GM18907 (cell line): ENCODE results near the gene CCDC3.

Source experiments
- ATAC-seq: cut with Tn5 transposase; IDR thresholded peaks from one replicate; pipeline ENCODE4 v1.9.1; 2021; ENCODE audit warnings: mild to moderate bottlenecking, moderate library complexity; ENCODE audit not compliant: unreplicated experiment

Gene CCDC3

DNA sequence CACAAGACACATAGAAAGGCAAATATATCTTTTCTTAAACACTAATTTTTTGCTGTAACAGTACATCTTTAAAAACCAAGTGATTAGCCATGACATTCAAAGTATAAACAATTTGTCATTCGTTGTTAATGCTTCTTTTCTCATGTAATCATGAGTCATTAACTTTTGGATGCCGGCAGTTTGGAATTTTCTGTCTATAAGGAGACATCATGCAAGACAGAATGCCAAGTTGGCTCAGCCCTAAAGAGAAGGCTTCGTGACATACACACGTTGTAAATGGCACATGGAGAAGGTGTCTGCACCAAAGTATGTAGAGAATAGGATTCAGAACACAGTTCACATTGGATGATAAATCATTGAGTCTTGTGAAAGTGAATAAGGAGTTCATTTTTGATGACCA is 35.9 kb downstream of the CCDC3 start:
- no peak for ATAC-seq

DNA sequence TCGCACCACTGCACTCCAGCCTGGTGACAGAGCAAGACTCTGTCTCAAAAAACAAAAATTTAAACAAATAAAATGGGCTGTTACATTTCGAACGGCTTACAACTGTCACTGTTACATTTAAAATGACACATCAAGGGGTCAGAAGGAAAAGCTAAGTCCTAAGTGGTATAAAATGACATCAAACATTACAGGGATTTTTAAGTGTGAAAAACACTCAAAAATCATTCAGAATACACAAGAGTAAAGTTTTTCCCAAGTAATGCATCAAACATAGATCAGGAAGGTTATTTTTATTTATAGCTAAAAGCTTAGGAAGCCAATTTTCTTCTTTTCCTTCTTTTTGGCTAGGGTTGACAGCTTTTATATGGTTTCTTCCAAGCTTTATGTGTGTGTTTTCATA is 39.0 kb downstream of the CCDC3 start:
- no peak for ATAC-seq

DNA sequence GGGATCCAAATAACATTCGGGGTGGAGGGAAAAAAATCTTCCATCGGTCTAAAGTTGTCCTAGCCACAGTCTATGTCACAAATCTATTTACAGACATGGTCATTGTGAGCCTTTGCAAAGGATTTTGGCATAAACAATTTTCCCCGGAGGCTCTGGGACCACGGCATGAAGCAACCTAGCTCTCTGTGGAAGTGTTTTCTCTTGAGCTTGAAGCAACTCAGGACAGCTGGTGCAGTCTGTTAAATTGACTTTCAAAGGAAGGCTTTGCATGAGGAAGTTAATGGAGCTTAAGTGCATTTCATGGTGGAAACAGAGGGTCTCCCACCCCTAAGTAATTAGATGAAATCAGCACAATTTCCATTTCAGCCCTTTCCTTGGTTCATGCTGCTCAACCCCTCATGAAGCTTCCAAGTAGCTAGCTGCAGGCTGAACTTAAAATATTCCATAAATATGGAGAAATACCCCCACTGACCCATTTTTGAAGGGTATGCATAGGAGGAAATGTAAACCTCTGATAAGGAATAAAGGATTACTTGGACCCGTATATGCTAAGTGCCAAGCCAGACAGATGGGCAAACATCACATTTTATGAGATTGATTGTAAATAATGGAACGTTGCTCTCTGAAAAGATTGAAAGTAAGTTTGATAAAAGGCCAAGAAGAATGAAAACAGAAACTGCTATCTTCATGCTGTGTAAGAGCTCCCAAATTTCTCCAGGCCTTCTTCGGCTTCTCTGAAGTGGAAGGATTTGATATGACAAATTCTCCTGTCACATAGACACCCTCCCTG is 39.9 kb downstream of the CCDC3 start:
- ATAC-seq: no peak

DNA sequence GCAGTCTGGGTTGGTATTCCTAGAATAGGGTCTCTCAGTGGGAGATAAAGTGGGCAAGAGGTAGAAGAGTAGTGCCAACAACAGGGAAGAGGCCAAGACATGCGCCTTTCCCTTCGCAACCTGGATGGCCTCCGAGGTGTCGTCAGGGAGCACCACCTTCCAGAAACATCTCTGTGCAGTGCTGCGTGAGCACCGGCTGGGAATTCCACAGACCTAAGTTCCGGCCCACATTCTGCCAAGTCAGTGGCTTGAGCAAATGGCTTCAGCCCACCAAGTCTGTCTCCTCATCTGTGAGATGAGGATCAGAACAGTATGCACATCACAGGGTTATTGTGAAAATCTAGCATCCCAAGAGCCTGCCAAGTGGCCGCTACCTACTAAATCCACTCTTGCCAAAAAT is 40.6 kb downstream of the CCDC3 start:
- ATAC-seq: no peak

DNA sequence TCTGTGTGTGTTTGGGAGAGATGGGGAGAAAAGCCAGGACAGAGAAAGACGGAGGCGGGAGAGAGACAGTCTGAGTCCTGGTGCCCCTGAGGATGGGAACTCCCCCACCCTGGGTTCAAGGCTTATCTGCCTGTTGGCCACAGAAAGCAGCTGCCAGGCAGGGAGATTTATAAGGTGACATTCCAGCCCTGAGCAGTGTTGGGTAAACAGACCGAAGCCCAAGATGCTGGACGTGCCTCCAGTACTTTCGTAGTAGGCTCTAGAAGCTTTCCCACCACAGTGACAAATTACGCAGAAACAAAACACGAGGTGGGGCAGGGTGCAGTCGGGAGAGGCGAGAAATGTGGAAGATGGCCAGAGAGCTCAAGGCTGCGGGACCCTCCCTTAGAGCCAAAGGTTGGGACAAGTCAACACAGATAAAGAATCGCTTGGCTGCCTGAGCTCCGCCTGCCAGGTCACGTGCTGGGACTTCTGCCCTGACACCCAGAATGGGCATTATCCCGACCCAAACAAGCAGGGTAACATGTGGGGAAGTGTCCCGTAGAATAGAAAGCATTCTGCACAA is 41.1 kb downstream of the CCDC3 start:
- ATAC-seq: no peak

DNA sequence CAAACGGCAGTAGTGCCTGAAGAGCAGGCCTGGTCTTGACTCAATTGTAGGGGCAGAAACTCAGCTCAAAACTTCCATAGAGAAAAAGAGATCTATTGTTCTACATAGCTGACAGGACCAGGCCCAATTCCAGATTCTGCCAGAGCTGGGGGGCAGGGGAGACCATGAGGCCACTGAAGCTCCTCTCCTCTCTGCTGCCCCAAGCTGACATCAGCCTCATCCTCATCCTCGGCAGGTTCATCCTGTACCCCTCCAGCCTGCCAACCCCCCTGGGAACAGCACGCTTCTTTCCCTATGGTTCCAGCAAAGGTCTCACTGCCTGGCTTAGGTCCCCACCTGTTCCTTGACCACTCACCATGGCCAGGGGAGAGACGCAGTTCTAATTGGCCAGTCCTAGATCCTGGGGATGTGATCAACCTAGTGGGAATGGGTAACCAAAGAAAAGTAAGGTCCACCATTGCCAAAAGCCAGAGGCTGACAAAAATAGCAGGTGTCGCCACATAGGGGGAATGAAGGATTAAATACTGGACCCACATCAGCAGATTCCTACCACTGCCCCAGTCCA is 42.9 kb downstream of the CCDC3 start:
- no peak for ATAC-seq

DNA sequence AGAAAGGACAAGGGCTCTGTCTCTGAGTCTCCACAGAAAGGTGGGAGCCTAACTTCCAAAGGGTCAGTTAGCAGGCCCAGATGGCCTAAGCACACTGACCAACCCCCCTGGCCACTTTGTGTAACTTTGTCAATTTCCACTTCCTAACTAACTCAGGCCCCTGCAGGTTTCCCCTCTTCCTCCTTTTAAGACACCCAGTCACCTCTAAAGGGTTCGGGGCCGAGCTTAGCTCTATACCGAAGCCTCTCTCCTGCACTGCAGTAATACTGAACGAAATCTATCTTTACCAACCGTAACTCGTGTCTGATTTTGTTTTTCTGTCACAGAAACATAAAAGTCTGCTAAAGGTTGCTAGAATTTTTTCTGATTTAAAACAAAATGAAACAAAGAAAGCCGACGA is 44.4 kb downstream of the CCDC3 start:
- no peak for ATAC-seq

DNA sequence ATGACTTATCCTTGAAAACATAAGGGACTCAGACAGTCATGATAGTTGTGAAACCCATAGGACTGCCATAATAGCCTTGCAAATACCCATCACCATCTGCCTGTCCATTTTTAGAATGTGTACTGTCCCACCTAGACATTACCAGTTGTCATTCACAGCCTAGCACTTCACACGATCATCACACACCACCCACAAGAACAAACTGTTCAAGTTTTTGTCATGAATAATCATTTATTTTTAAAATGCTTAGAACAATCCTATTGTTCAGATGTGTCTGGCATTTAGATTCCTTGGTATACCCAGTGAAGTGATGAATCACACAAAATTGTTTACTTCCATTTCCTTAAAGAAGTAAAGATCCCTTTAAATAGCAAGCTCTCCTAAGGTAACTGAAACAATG is 46.6 kb downstream of the CCDC3 start:
- ATAC-seq: no peak

DNA sequence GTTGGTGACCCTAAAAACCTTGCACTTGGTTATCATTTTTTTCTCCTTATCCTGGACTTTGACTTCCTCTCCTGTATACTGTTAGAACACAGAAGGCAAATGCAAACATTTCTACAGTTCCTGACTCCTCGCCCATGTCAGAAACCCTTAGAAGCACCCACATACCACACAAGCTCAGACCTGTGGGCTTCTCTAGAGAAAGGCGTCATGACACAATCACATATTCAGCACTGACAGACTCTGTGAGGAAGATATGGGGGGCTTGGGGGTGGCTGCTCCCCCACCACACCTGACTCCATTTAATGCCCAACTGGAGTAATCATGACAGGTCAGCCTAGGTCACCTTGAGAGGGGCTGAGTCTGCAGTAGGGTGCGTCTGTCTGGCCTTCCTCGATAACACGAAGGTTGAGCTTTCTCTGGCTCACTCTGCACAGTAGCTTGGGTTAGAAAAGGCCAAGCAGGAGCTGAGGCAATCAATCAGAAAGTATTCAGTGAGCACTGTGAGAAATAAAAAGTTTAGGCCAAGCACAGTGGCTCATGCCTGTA is 50.9 kb downstream of the CCDC3 start:
- no peak for ATAC-seq

DNA sequence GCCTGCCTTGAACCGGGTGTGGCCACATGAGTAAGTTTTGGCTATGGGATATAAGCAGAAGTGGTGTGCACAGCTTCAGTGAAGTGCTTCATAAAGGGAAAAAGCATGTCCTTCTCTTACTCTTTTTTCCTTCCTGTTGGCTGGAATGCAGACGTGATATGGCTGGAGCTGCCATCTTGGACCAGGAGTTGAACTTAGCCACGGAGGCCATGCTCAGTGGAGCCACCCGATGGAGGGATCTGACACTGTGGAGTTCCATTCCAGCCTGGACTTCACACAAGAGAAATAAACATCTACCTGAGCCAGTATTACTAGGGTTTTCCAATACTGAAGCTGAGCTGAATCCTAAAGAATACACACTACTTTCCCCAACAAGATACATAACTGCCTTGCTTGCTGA is 52.3 kb downstream of the CCDC3 start:
- ATAC-seq: no peak

DNA sequence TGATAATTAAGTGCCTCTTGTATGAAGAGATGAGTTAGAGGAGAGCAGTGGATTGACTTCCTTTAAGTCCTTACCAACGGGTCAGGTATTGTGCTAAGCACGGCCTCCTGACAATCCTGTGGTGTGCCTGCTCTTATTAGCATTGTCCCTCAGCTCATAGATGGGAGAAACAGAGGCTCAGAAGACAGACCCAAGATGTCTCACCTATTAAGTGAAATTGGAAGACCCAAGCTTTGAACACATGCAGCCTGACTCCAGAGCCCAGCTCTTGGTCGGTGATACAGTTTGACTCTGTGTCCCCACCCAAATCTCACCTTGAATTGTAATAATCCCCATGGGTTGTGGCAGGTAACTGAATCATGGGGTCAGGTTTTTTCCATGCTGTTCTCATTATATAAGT is 53.8 kb downstream of the CCDC3 start:
- no peak for ATAC-seq

DNA sequence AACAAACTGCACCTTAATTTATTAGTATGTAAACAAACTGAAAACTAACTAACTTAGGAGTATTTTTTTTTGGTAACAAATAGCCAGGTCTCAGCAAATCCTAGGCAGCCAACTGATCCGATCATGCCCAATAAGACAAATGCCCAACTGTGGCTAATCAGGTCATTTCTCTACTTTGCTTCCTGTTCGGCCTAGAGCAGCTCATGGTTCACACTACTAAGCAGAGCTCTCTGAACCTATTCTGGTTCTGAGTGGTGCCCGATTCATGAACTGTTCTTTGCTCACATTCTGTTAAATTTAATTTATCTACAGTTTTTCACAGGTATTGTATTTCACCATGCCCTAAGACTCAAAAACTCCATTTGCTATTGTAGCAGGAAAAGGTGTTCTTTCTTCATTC is 55.1 kb downstream of the CCDC3 start:
- no peak for ATAC-seq

DNA sequence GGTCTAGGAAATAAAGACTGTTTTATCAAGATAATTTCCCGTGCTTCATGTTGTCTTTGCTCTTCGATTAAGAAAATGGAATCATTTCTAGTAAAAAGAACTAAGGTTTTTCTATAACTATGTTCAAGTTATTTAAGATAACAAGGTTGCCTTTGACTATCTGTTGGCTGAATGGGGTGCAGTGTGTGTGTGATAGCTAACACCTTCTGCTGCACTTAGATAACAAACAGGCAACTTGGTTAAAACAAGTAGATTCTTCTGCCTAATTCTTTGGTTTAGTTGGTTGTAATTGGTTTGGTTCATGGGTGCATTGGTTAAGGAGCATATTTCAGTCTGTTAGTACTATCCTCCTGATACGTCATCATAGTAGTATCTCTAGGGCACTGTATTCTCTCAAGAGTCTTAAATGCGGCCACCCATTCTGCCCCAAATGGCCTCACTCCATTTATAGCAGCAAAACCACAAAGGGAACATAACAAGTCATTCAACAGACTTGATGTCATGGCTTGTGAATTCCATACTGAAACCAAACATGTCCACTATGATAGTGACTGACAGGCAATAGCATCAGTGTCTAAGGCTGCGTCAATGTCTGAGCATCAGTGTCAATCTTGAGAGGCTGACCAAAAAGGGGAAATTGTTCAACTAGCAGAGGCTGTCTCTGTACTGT is 55.7 kb downstream of the CCDC3 start:
- no peak for ATAC-seq

DNA sequence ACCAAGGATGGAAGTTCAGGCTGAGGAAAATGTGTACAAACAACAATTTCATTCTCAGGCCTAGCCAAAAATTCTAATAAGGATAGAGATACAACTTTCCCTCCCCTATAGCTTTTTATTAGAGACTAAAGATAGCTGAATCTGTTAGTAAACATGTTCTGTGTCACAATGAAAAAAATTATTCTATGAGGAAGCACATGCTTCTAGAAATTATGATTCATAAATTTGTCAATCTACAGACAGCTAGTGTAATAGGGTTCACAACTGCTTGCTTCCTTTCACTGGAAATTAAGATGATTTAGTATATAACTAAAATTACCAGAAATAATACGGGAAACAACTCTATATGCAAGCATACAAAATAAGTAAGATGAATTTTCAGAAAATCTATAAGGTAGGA is 56.6 kb downstream of the CCDC3 start:
- ATAC-seq: no peak

DNA sequence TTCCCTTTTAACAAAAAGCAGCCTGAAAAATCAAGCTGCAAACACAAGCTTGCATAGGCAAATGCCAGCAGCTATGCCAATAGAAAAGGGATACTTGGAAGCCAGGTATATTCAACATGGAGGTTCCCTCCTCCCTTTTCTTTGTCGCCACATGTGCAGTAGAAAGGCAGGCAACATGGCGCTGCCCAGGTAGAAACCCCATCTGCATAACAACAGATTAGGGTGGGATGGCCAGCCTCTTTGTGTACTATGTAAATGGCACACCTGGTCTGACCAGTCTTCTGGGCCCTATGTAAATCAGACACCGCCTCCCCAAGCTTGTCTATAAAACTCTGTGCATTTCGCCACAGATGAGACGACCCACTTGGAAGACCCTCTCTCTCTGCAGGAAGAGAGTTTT is 58.1 kb downstream of the CCDC3 start:
- no peak for ATAC-seq

DNA sequence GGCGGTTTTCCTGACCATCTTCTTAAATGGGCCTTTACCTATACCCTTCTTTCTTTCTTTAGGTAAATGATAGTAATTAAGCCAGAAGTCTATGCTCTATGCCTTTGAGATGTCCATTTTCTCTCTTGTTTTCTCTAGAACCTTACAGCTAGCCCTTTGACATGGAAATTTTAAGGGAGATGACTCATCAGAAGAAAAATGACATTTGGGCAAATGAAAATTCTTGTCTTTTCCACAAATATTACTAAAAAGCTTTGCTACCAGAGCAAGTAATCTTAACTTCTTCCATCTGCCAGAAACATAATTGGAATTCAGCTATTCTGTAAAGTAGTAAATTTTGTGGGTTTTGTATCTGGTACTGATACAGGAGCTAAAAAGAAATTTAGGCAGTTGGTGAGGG is 59.5 kb downstream of the CCDC3 start:
- ATAC-seq: no peak

DNA sequence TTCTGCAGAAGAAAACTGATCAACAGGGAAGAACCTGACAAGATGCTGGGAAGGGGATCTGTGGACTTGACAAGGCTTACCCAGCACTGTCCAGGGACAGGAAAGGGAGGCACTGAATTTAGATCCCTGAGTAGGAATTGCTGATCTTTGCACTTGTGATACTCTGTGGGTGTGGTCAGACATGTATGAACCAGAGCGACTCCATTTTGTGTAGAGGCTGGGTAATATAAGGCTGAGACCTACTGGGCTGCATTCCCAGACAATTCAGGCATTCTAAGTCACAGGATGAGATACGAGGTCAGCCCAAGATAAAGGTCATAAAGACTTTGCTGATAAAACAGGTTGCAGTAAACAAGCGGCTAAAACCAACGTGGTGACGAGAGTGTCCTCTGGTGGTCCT is 60.7 kb downstream of the CCDC3 start:
- ATAC-seq: no peak

DNA sequence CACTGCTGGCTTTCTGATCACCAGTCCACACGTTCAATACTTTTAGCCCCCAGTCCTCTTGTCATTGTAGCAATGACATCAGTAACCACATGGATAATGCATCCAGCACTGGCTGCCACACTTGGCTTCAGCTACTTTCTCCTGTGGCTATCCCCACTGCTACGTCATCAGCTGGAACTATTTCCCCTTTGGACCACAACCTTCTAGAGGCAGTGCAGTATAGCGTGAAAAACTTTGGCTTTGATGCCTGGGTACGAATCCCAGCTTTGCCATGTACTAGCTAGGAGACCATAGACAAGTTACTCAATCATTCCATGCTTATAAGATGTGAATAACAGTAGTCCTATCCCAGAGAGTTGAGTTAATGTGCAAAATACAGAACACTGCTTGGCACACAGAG is 63.2 kb downstream of the CCDC3 start:
- ATAC-seq: no peak

DNA sequence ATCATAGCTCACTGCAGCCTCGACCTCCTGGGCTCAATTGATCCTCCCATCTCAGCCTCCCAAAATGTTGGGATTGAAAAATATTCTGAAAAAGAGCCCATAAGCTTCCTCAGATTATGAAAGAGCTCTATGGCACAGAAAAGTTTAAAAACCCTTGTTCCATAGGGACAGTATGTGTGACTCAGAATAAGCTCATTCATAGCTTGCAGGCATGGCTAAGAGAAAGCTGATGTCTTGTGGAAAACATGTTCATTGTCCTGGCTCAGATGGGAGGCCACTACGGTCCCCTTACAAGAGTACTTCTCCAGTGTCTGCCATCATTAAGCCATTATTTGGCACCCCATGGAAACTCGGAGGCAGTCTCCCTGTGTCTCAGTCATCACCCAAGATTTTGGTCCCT is 64.0 kb downstream of the CCDC3 start:
- ATAC-seq: no peak

DNA sequence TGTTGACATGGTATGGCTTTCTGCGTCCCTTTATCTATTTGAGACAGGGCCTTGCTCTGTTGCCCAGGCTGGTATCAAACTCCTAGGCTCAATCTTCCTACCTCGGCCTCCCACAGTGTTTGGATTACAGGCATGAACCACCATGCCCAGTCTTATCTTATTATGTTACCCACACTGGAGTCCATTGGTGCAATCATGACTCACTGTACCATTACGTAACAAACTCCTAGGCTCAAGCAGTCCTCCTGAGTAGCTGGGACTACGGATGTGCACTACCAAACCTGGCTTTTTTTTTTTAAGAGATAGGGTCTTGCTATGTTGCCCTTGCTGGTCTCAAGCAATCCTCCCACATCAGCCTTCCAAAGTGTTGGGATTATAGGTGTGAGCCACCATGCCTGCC is 66.7 kb downstream of the CCDC3 start:
- no peak for ATAC-seq

DNA sequence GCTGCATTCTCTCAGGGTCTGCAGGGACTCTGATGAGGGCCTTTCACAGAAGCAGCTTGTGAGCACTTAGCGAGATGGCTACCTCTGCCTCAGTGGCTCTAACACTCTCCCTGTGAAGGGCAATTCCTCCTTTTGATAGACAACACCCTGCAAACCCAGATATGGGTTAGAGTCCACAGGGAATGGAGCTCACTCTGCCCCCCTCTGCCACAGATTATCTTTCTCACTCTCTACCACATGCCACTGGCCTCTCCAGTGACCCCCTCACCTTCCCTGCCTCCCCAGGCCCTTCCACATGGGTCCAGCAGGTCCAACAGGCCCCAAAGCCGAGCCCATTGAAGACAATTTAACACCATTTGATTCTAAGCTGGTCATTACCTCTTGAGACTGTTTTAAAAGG is 72.1 kb downstream of the CCDC3 start:
- ATAC-seq: no peak

DNA sequence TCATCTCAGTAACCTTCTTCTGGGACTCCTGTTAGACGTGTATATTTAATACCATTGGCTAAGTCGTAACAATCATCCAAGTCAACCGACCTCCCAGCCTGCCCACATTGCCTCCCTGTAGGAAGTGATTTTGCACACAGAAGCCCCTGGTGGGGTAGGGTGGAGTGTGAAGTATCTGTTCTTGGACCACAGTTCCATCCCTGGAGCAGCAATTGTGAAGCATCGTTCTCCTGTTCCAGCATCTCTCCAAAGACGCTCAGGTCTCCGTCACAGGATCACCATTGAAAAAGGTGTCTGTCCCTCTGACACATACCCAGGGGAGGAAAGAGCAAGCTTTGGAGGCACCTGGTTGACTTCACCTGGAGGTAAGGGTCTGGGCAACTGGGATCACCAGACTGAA is 72.9 kb downstream of the CCDC3 start:
- no peak for ATAC-seq
